ENCODE measurements around the gene IL17B.

- TF ChIP-seq POLR2AphosphoS5 (IDR thresholded peaks at IDR 0.05; ENCODE audit: borderline replicate concordance, low read depth, low read length), result no peak
- TF ChIP-seq EZH2 (IDR thresholded peaks at IDR 0.05), result no peak
- TF ChIP-seq FOXP2 (optimal IDR thresholded peaks at IDR 0.05; ENCODE audit: control extremely low read depth, extremely low read length, insufficient read depth), result no peak
These were observed 38.7 kb upstream of the IL17B start for GRCh38 chr5:149417711-149418368.

Measured in SK-N-MC (cell line).